Keratinocyte (primary cell): ENCODE measurements around the gene MRPS27. TPM values are rescaled to one million over a fixed set of nuclear protein-coding genes. Genes with fewer than 3 reads are reported as not detected.

ENCODE experiments used
- DNase-seq: peaks from one replicate; pipeline ENCODE4 v3.0.0-alpha.2; 2011; ENCODE audit warnings: low read depth, missing footprints, low spot score
- FAIRE-seq: peaks from 2 replicates; lab custom pipeline; 2011; peaks lifted over from hg19 to GRCh38; lab: Jason Lieb, UNC
- H2AFZ ChIP-seq: 2 replicates; pipeline ENCODE4 v1.6.0; 2012; ENCODE audit warnings: low read length, control low read depth, inconsistent platforms; ENCODE audit not compliant: control insufficient read depth
- H3K27ac ChIP-seq: 2 replicates; pipeline ENCODE4 v1.5.1; 2011; ENCODE audit warnings: low read length; ENCODE audit not compliant: control insufficient read depth, insufficient read depth
- H3K27me3 ChIP-seq: 3 replicates; pipeline ENCODE4 v1.6.0; 2011; ENCODE audit warnings: low read length; ENCODE audit not compliant: control insufficient read depth, insufficient read depth; ENCODE audit errors: extremely low read depth
- H3K36me3 ChIP-seq, 2 experiments: 2 replicates in 1 of 2; 3 replicates in 1 of 2; pipeline ENCODE4 v1.5.1; 2011; ENCODE audit warnings: low read length in 2 of 2, mild to moderate bottlenecking in 1 of 2; ENCODE audit not compliant: control insufficient read depth in 2 of 2, insufficient read depth in 2 of 2; ENCODE audit errors: extremely low read depth in 1 of 2
- H3K4me1 ChIP-seq: 3 replicates; pipeline ENCODE4 v1.5.1; 2011; ENCODE audit warnings: low read length; ENCODE audit not compliant: control insufficient read depth, insufficient read depth; ENCODE audit errors: extremely low read depth
- H3K4me2 ChIP-seq: 3 replicates; pipeline ENCODE4 v1.6.0; 2011; ENCODE audit warnings: low read depth, low read length; ENCODE audit not compliant: control insufficient read depth, insufficient read depth; ENCODE audit errors: extremely low read depth
- H3K4me3 ChIP-seq, 3 experiments: fragments of 200-600 bp in 1 of 3; sonication (generic) in 1 of 3; 2 replicates in 2 of 3; 3 replicates in 1 of 3; pipeline ENCODE4 v1.5.1; 2011 to 2016; ENCODE audit warnings: low read length in 3 of 3, mild to moderate bottlenecking in 3 of 3, control low read depth in 2 of 3, inconsistent platforms in 1 of 3, low read depth in 1 of 3, mixed read lengths in 1 of 3, mixed run types in 1 of 3, moderate library complexity in 1 of 3; ENCODE audit not compliant: control insufficient read depth in 2 of 3, insufficient read depth in 2 of 3; ENCODE audit errors: extremely low read depth in 1 of 3
- H3K79me2 ChIP-seq: 2 replicates; pipeline ENCODE4 v1.6.0; 2012; ENCODE audit warnings: low read length; ENCODE audit not compliant: control insufficient read depth, insufficient read depth
- H3K9ac ChIP-seq: 3 replicates; pipeline ENCODE4 v1.6.0; 2011; ENCODE audit warnings: low read length; ENCODE audit not compliant: control insufficient read depth, insufficient read depth; ENCODE audit errors: extremely low read depth
- H3K9me1 ChIP-seq: 3 replicates; pipeline ENCODE4 v1.6.0; 2011; ENCODE audit warnings: low read length; ENCODE audit not compliant: control insufficient read depth, insufficient read depth; ENCODE audit errors: extremely low read depth
- H3K9me3 ChIP-seq: 2 replicates; pipeline ENCODE4 v1.5.1; 2012; ENCODE audit warnings: low read depth, low read length; ENCODE audit not compliant: control insufficient read depth
- H4K20me1 ChIP-seq: 3 replicates; pipeline ENCODE4 v1.6.0; 2011; ENCODE audit warnings: low read length; ENCODE audit not compliant: control insufficient read depth, insufficient read depth; ENCODE audit errors: extremely low read depth
- CTCF ChIP-seq, 3 experiments: IDR thresholded peaks in 1 of 3; conservative IDR thresholded peaks in 1 of 3; optimal IDR thresholded peaks in 1 of 3; 2 replicates in 2 of 3; 3 replicates in 1 of 3; pipeline versions ENCODE3 to v1.5.1; 2011; ENCODE audit warnings: low read length in 3 of 3, mild to moderate bottlenecking in 3 of 3, moderate library complexity in 2 of 3, control low read depth in 1 of 3, inconsistent platforms in 1 of 3; ENCODE audit not compliant: insufficient read depth in 2 of 3; ENCODE audit errors: extremely low read depth in 1 of 3
- EZH2 ChIP-seq: IDR thresholded peaks from one replicate; pipeline ENCODE4 v1.6.1; 2012; ENCODE audit warnings: inconsistent platforms, mild to moderate bottlenecking, low read length, moderate library complexity
- dilution Hi-C: fragments of 300-500 bp; cut with MboI; formaldehyde crosslinking; loops from one replicate; pipeline ENCODE4 v1.7.0; 2020; ENCODE audit warnings: low sequenced_read_pairs; ENCODE audit not compliant: extremely low pct_ligation_motif_present
- polyA plus RNA-seq, 5 experiments: library from polyadenylated mRNA; depleted of rRNA in 3 of 5; stranded (reverse) in 3 of 5; stranded (forward) in 1 of 5; unstranded in 1 of 5; fragments of >200 nt; gene quantifications; 1 replicate in 1 of 5; 2 replicates in 3 of 5; 3 replicates in 1 of 5; pipeline versions ENCODE4 v1.2.1 to v1.2.3, GENCODE V29; 2011 to 2012; ENCODE audit warnings: missing spikeins in 2 of 5, low read depth in 1 of 5, low replicate concordance in 1 of 5

The MRPS27 gene
- polyA plus RNA-seq, 1 donor (not counting 4 experiments of a cell fraction or from before 2014, with no cell fraction given), result 98.7 TPM

GRCh38 chr5:72206160-72206559 lies 113.9 kb downstream of the MRPS27 start:
- Histone ChIP-seq H3K4me1 (peaks cover 20% of the 10 kb centered on the region), H2AFZ (no peak overlapping the region), H3K4me3 (no peak overlapping the region), H3K9me3 (no peaks in the 10 kb centered on the region), H3K9ac (no peak overlapping the region), H3K4me2 (no peak overlapping the region), H4K20me1 (no peaks in the 10 kb centered on the region), H3K27ac (no peak overlapping the region), H3K27me3 (no peaks in the 10 kb centered on the region), H3K9me1 (peaks cover 4% of the 10 kb centered on the region), H3K36me3 (peaks cover 0 to 5% of the 10 kb centered on the region in 2 experiments), H3K79me2 (no peaks in the 10 kb centered on the region)
- DNase-seq (no peak), FAIRE-seq (no peak)
- TF ChIP-seq CTCF (optimal IDR thresholded peaks at IDR 0.05 in 1 of 3, IDR thresholded peaks at IDR 0.05 in 1 of 3, conservative IDR thresholded peaks at IDR 0.05 in 1 of 3; ENCODE audit: extremely low read depth in 1 of 3, insufficient read depth in 2 of 3, low read length in 3 of 3) (no peak), EZH2 (no peak)
- dilution Hi-C loops, result no loop called here

DNA sequence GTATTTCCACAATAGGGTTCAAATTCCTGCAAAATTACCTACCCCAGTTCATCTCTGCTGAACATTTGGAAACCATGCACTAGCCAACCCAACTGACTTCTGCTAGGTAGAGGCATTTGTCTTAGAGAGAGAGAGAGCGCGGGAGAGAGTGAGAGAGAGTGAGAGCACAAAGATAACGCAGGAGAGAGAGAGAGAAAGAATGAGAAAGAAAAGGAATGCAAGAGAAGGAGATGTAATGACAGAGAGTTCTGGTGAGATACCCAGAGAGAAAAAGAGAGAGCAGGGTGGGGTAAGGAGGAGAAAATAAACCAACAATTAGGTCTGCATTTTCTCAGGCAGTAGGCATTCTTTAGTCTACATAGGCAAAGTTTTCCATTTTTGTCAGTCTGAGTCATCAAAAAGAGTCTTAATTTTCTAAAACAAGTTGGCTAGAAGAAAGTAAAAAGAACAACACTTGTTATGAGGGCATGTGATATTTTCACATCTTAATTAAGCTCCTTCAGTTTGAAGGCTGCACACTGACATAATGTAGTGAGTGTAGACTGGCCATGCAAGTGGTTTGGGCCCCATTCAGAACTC lies 114.5 kb downstream of the MRPS27 start:
- Histone ChIP-seq H3K27me3 (no peaks in the 10 kb centered on the region), H3K9ac (no peak overlapping the region), H3K9me1 (peaks cover 2% of the 10 kb centered on the region), H3K4me2 (no peak overlapping the region), H3K79me2 (no peaks in the 10 kb centered on the region), H3K36me3 (peaks cover 0 to 5% of the 10 kb centered on the region in 2 experiments), H3K4me1 (peaks cover 14% of the 10 kb centered on the region), H3K4me3 (no peak overlapping the region), H3K27ac (no peak overlapping the region), H2AFZ (no peak overlapping the region), H4K20me1 (no peaks in the 10 kb centered on the region), H3K9me3 (no peaks in the 10 kb centered on the region)
- DNase-seq (no peak), FAIRE-seq (no peak)
- TF ChIP-seq CTCF (optimal IDR thresholded peaks at IDR 0.05 in 1 of 3, IDR thresholded peaks at IDR 0.05 in 1 of 3, conservative IDR thresholded peaks at IDR 0.05 in 1 of 3; ENCODE audit: extremely low read depth in 1 of 3, insufficient read depth in 2 of 3, low read length in 3 of 3), result no peak
- no peak for TF ChIP-seq EZH2
- dilution Hi-C loops, result no loop called here
